Measurements from ENCODE around the gene TRIM62. TPM values are rescaled to one million over a fixed set of nuclear protein-coding genes. Genes with fewer than 3 reads are reported as not detected.

The TRIM62 gene
- total and polyA plus RNA-seq, 9 donors, result 3.0 to 7.9 (median 6.1) TPM

DNA sequence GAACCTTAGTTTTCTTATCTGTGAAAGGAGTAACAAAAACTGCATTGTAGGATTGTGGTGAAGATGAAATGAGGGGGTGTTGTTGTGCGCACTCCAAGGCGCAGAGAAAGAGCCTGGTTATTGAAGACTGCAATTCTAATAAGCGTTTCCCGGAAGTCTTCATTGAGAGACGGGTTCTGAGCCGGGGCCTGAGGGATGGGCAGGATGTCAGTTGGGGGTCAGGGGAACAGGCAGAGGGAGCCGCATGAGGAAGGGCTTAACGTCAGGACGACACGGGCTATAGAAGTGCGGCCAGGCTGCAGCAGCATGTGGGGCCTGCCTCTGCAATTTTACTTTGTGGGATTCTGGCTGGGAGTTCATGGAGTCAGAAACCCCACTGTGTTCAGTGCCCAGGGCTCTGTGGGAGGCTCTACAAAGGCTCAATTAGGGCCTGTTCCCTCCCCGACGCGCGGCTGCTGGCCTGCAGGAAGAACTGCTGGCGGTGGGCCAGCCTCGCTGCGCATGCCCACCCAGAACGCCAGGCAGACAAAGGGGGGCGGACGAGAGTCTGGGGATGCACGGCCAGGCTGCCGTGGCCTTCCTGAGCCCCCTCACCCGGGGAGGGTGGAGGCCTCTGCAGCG, 20.7 kb downstream of the TRIM62 start:
- peak overlapping the region; percentile 59 for H3K27ac ChIP-seq (ENCODE audit: low read length)
- H3K27me3 ChIP-seq (ENCODE audit: control insufficient read depth, insufficient read depth, low read length), result no peaks in the 10 kb centered on the region
- H3K4me3 ChIP-seq (ENCODE audit: low read length), result no peak overlapping the region
- no peaks in the 10 kb centered on the region for H3K9me3 ChIP-seq (replicated peaks; ENCODE audit: control insufficient read depth, low read depth, low read length)
- H3K36me3 ChIP-seq (ENCODE audit: control insufficient read depth, insufficient read depth, low read length), result peaks cover 29% of the 10 kb centered on the region
- DNase-seq, result peak; percentile 82
- WGBS (ENCODE audit: insufficient coverage), result 17% methylated on average over 21 of the region's 25 CpGs
- peaks cover 31% of the 10 kb centered on the region for H3K4me1 ChIP-seq (ENCODE audit: control insufficient read depth, insufficient read depth, low read length)

DNA sequence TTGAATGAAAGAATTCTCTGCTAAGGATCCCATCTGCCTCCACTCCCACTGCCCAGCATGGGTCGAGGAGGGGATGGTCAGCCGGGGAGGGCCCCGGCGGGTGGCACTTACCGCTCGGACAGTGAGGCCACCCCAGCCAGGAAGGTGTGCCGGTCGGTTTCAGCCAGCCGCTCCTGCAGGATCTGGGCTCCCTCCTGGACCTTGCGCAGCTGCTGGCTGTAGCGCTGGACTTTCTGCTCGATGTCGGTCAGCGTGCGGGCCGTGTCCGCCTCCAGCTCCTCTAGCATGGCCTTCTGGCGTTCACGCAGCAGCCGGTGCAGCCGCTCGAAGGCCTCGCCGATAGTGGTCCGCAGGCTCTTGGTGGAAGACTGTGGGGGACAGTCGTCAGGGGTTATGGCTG, 22.3 kb downstream of the TRIM62 start:
- H3K4me3 ChIP-seq (ENCODE audit: low read length), result no peak overlapping the region
- H3K27ac ChIP-seq (ENCODE audit: low read length), result no peak overlapping the region
- no peaks in the 10 kb centered on the region for H3K9me3 ChIP-seq (replicated peaks; ENCODE audit: control insufficient read depth, low read depth, low read length)
- H3K36me3 ChIP-seq (ENCODE audit: control insufficient read depth, insufficient read depth, low read length), result peaks cover 30% of the 10 kb centered on the region
- WGBS (ENCODE audit: insufficient coverage), result 94% methylated on average over 26 of the region's 26 CpGs
- DNase-seq, result no peak
- peaks cover 39% of the 10 kb centered on the region for H3K4me1 ChIP-seq (ENCODE audit: control insufficient read depth, insufficient read depth, low read length)
- no peaks in the 10 kb centered on the region for H3K27me3 ChIP-seq (ENCODE audit: control insufficient read depth, insufficient read depth, low read length)

DNA sequence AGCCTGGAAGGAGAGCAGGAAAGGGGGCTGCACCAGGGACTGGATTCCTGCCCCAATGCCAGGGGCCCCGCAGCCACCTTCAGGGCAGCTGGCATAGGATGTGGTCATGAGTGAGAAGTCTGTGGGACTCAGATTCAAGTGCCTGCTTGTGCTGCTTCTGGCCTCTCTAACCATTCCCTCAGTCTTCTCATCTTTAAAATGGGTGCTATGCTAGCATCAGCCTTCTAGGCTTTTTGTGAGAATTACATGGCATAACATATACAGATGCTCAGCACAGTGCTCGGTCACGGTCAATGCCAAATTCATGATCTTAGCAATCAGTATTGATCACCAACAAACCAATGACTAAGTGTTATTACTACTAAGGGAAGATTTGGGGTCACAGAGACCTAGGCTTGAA, 23.5 kb downstream of the TRIM62 start:
- H3K27ac ChIP-seq (ENCODE audit: low read length), result no peak overlapping the region
- no peaks in the 10 kb centered on the region for H3K27me3 ChIP-seq (ENCODE audit: control insufficient read depth, insufficient read depth, low read length)
- WGBS (ENCODE audit: insufficient coverage), result no CpG with 5 or more reads among the region's 3 CpGs
- no peaks in the 10 kb centered on the region for H3K9me3 ChIP-seq (replicated peaks; ENCODE audit: control insufficient read depth, low read depth, low read length)
- DNase-seq, result no peak
- H3K36me3 ChIP-seq (ENCODE audit: control insufficient read depth, insufficient read depth, low read length), result peaks cover 27% of the 10 kb centered on the region
- H3K4me3 ChIP-seq (ENCODE audit: low read length), result no peak overlapping the region
- peaks cover 36% of the 10 kb centered on the region for H3K4me1 ChIP-seq (ENCODE audit: control insufficient read depth, insufficient read depth, low read length)

DNA sequence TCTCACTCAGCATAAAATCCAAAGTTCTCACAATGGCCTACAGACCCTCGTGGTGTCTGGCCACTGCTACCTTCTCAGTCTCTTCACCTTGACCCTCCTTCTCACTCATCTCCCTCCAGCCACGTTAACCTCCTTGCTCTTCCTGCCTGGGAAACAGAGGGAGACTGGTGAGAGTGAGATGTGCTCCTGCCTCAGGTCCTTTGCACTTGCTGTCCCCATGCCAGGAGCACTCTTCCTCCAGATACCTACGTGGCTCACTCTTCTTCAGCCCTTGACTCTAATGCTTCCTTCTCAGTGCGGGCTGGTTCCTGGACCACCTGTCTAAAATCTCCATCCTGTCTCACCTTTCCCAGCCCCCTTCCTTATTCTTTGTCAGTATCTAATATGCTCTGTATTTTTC, 24.7 kb downstream of the TRIM62 start:
- Histone ChIP-seq H3K4me1 (ENCODE audit: control insufficient read depth, insufficient read depth, low read length) (peaks cover 42% of the 10 kb centered on the region), H3K27ac (ENCODE audit: low read length) (no peak overlapping the region), H3K27me3 (ENCODE audit: control insufficient read depth, insufficient read depth, low read length) (no peaks in the 10 kb centered on the region), H3K9me3 (replicated peaks; ENCODE audit: control insufficient read depth, low read depth, low read length) (no peaks in the 10 kb centered on the region), H3K36me3 (ENCODE audit: control insufficient read depth, insufficient read depth, low read length) (peaks cover 27% of the 10 kb centered on the region), H3K4me3 (ENCODE audit: low read length) (no peak overlapping the region)
- DNase-seq, result no peak
- WGBS (ENCODE audit: insufficient coverage), result 89% methylated on average over 3 of the region's 4 CpGs

DNA sequence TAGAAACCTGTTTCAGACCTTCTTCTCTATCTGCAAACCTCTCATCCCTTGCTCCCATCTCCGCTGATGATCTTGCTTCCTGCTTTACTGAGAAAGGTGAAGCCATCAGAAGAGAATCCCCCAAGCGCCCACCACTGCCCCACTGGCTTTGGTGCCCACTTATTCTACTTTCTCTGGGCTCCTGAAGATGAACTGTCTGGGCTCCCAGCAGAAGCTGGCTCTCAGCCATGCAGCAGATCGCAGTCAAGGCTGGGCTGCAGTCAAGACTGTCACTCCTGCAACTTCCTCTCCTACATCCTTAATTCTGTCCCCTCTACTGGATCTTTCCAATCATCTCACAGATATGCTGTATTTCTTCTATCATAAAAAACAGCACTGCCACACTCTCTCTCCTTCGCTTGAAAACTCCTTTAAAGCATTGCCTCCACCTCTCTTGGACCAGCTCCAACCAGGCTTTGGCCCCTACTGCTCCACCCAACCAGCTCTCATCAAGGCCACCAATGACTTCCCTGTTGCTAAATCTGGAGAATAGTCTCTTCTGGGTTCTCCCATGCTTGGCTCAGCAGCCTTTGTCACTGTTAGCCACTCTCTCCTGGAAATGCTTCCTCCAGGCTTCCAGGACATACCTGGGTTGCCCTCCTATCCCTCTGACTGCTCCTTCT, 25.8 kb downstream of the TRIM62 start:
- no peak for DNase-seq
- H3K36me3 ChIP-seq (ENCODE audit: control insufficient read depth, insufficient read depth, low read length), result peaks cover 27% of the 10 kb centered on the region
- H3K27ac ChIP-seq (ENCODE audit: low read length), result peak overlapping the region; percentile 29
- H3K27me3 ChIP-seq (ENCODE audit: control insufficient read depth, insufficient read depth, low read length), result no peaks in the 10 kb centered on the region
- H3K9me3 ChIP-seq (replicated peaks; ENCODE audit: control insufficient read depth, low read depth, low read length), result no peaks in the 10 kb centered on the region
- no peak overlapping the region for H3K4me3 ChIP-seq (ENCODE audit: low read length)
- peaks cover 46% of the 10 kb centered on the region for H3K4me1 ChIP-seq (ENCODE audit: control insufficient read depth, insufficient read depth, low read length)
- WGBS (ENCODE audit: insufficient coverage), result 52% methylated on average over 4 of the region's 4 CpGs

DNA sequence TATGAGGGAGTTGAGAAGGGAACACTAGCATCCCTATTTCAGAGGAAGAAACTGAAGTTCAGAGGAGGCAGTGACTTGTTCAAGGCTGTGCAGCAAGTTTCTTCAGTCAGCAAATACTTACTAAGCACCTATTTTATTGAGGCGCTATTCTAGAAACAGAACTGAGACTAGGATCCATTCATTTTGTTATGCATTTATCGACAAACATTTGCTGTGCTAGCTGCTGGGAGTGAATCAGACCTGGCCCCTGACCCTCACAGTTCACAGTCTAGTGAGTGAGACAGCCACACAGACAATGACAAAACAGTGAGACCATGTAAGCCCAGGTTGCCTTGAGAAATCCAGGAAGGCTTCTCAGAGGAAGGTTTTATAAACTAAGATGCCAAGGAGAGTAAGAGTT, 28.2 kb downstream of the TRIM62 start:
- DNase-seq, result no peak
- H3K27me3 ChIP-seq (ENCODE audit: control insufficient read depth, insufficient read depth, low read length), result no peaks in the 10 kb centered on the region
- peaks cover 24% of the 10 kb centered on the region for H3K36me3 ChIP-seq (ENCODE audit: control insufficient read depth, insufficient read depth, low read length)
- 100% methylated on average over 1 of the region's 2 CpGs for WGBS (ENCODE audit: insufficient coverage)
- no peak overlapping the region for H3K4me3 ChIP-seq (ENCODE audit: low read length)
- H3K9me3 ChIP-seq (replicated peaks; ENCODE audit: control insufficient read depth, low read depth, low read length), result no peaks in the 10 kb centered on the region
- peaks cover 44% of the 10 kb centered on the region for H3K4me1 ChIP-seq (ENCODE audit: control insufficient read depth, insufficient read depth, low read length)
- peak overlapping the region; percentile 15 for H3K27ac ChIP-seq (ENCODE audit: low read length)

DNA sequence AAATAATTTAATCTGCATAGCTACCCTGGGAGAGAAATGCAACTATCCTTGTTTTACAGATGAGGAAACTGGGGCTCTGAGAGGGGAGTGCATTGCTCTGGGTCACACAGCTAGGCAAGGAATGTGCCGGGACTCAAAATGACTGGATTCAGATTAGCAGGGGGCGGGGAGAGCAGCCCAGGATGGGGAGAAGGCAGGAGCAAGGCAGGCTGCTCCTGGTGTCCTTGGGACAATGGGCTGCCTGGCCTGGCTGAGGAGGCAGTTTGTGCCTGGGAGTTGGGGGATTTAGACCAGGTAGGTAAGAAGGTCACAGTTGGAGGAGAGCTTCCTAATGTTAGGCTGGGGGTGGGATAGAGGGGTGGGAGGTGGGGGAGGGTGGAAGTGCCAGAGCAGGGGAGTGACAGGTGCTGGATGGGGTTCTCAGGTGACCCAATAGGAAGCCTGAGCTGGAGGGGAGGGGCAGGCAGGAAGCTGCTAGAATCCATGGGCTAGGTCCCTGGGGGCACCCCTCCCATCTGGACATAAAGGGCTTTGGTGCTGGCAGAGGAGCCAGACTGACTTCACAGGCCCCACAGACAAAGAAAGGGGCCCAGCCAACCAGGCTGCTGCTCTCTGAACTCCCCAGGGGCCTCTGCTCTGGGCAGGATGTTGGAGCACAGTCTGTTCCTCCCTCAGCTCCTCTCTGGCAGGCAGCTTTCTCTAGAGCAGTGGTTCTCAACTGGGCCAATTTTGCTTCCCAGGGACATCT, 29.0 kb downstream of the TRIM62 start:
- peak; percentile 74 for DNase-seq
- Histone ChIP-seq H3K9me3 (replicated peaks; ENCODE audit: control insufficient read depth, low read depth, low read length) (no peaks in the 10 kb centered on the region), H3K27me3 (ENCODE audit: control insufficient read depth, insufficient read depth, low read length) (no peaks in the 10 kb centered on the region), H3K4me1 (ENCODE audit: control insufficient read depth, insufficient read depth, low read length) (peaks cover 44% of the 10 kb centered on the region), H3K36me3 (ENCODE audit: control insufficient read depth, insufficient read depth, low read length) (peaks cover 20% of the 10 kb centered on the region), H3K4me3 (ENCODE audit: low read length) (no peak overlapping the region), H3K27ac (ENCODE audit: low read length) (peak overlapping the region; percentile 15)
- 81% methylated on average over 2 of the region's 2 CpGs for WGBS (ENCODE audit: insufficient coverage)

DNA sequence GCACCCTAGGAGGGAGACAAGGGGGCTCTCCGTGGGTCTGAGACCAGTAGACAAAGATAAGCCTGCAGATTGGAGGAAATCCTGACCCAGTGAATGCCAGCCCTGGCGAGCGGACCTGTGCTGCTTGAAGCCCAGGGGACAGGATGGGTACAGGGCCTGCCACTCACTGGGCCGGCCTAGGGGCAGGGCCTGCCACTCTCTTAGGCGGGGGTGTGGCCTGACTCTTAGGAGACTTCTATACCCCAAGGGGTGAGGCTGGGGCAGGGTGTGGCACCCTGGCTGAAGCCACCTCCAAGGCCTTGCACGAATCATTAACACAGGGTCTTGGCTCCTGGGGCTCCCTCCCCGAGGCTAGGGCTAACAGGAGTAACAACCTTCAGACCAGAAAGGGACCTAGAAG, 30.7 kb downstream of the TRIM62 start:
- Histone ChIP-seq H3K36me3 (ENCODE audit: control insufficient read depth, insufficient read depth, low read length) (peaks cover 30% of the 10 kb centered on the region), H3K9me3 (replicated peaks; ENCODE audit: control insufficient read depth, low read depth, low read length) (no peaks in the 10 kb centered on the region), H3K27me3 (ENCODE audit: control insufficient read depth, insufficient read depth, low read length) (no peaks in the 10 kb centered on the region), H3K4me3 (ENCODE audit: low read length) (no peak overlapping the region), H3K4me1 (ENCODE audit: control insufficient read depth, insufficient read depth, low read length) (peaks cover 42% of the 10 kb centered on the region), H3K27ac (ENCODE audit: low read length) (no peak overlapping the region)
- no peak for DNase-seq
- WGBS (ENCODE audit: insufficient coverage), result 67% methylated on average over 6 of the region's 7 CpGs

DNA sequence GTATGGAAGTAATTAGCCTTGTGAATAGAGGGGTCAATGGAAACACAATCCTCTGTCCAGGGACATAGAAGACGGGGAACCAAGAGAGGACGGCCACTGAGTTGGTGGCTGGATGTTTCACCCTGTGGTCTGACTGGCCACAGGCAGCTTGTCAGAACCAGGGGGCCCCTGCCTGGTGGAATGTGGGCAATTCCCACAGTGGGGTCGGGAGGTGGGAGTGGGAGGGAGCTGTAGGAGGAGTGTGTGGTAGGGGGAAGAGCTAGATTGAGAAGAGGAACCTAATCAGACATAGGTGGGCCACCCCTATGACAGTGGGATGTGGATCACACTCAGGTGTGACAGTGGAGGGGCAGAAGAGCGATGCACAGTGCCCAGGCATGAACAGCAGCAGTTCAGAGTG, 31.3 kb downstream of the TRIM62 start:
- Histone ChIP-seq H3K36me3 (ENCODE audit: control insufficient read depth, insufficient read depth, low read length) (peaks cover 31% of the 10 kb centered on the region), H3K4me3 (ENCODE audit: low read length) (no peak overlapping the region), H3K9me3 (replicated peaks; ENCODE audit: control insufficient read depth, low read depth, low read length) (no peaks in the 10 kb centered on the region), H3K27me3 (ENCODE audit: control insufficient read depth, insufficient read depth, low read length) (no peaks in the 10 kb centered on the region), H3K4me1 (ENCODE audit: control insufficient read depth, insufficient read depth, low read length) (peaks cover 40% of the 10 kb centered on the region), H3K27ac (ENCODE audit: low read length) (no peak overlapping the region)
- 51% methylated on average over 4 of the region's 4 CpGs for WGBS (ENCODE audit: insufficient coverage)
- DNase-seq, result no peak

DNA sequence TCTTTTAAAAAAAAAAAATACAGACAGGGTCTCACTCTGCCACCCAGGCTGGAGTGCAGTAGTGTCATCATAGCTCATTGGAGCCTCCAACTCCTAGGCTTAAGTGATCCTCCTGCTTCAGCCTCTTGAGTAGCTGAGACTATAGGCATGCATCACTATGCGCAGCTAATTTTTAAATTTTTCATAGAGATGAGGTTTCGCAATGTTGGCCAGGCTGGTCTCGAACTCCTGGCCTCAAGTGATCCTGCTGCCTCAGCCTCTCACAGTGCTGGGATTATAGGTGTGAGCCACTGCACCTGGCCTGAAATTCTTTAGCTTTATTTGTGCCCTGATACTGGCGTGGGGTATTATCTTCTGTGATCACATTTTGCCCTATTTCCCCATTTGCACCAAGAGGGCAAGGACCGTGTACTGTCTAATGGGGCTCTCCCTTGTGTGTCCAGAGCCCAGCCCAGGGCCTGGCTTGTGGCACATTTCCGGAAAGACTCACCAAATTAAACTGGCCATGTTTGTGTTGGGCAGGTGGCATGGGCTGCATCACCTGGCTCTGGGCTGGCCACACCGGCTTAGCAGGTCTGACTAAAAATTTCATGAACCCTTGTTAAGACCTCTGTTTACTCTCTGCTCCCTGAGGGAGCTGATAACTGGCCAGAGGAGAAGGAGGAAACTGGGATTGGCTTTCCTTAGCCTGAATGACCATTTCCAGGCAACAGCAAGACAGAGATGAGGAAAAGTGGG, 32.2 kb downstream of the TRIM62 start:
- no peak for DNase-seq

More for the DNA sequence above, 32.2 kb downstream of the TRIM62 start:
- no peaks in the 10 kb centered on the region for H3K9me3 ChIP-seq (replicated peaks; ENCODE audit: control insufficient read depth, low read depth, low read length)
- peaks cover 38% of the 10 kb centered on the region for H3K4me1 ChIP-seq (ENCODE audit: control insufficient read depth, insufficient read depth, low read length)
- H3K4me3 ChIP-seq (ENCODE audit: low read length), result no peak overlapping the region
- WGBS (ENCODE audit: insufficient coverage), result 94% methylated on average over 6 of the region's 7 CpGs
- peaks cover 37% of the 10 kb centered on the region for H3K36me3 ChIP-seq (ENCODE audit: control insufficient read depth, insufficient read depth, low read length)
- no peak overlapping the region for H3K27ac ChIP-seq (ENCODE audit: low read length)
- no peaks in the 10 kb centered on the region for H3K27me3 ChIP-seq (ENCODE audit: control insufficient read depth, insufficient read depth, low read length)
